ENCODE results near the gene CNOT9.

Gene CNOT9

DNA sequence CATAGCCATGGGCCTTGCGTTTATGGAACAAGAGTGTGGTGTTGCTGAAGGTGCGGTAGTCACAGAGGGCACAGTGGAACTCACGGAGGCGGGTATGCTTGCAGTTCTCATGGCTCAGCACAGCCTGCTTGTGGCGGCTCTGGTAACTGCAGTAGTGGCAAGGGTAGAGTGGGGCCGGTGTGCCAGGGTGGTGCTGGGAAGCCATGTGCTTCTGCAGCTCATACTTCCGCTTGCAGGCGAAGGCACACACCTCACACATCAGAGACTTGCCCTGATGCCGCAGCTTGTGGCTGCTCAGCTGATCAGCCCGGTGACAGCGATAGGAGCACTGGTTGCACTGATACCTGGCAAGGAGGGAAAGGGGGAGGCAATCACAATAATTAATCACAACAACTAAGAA lies 76.1 kb downstream of the CNOT9 start:
- DNase-seq (ENCODE audit: low spot score) = no peak

- DNase-seq (ENCODE audit: low spot score) = no peak
Measured at GRCh38 chr2:218645126-218645525, 76.5 kb downstream of the CNOT9 start.
